CD4-positive, alpha-beta T cell treated with Interleukin-15 for 1 hour (primary cell): ENCODE measurements around the gene GULP1.
"Not testable (repeated sequence)": the region's sequence is repeated elsewhere in the genome, so short reads cannot be mapped to it uniquely, and the experiment has no call there.

ENCODE experiments used
- DNase-seq: peaks from one replicate; pipeline ENCODE4 v3.0.0-alpha.2; 2020

The GULP1 gene

DNA sequence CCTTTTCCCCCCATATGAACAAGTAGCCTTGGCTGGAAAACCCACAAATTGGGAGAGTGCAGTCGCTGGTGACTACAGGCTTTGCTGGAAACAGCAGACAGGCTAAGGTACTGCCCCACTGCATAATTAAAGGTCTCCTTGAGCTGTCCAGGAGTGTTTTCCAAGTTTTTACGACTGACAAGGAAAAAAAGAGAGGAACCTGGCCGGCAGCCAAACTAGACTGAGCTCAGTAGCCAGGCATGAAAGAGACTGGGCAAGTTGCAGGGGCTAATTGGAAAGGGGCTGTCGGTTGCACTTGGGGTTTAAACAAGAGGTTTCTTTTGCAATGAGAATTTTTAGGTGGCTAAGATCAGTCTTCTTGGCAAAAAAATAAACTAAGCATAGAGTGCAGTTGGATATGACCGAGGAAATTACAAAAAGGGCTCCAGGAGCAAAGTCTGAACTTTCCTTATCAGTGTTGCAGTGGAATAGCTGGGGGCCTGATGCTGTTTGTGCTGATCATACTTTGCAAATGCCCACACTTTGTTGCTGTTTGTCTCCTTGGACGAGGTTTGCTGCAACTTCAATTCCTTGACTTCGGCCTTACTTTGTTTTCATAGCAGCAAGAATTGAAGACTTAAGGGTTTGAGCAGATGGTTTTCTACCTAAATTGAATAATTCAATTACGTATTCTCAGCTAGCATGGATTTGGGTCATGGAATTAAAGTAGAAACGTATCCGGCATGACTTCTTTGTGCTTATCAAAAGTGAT lies 2.1 kb downstream of the GULP1 start:
- no peak for DNase-seq

DNA sequence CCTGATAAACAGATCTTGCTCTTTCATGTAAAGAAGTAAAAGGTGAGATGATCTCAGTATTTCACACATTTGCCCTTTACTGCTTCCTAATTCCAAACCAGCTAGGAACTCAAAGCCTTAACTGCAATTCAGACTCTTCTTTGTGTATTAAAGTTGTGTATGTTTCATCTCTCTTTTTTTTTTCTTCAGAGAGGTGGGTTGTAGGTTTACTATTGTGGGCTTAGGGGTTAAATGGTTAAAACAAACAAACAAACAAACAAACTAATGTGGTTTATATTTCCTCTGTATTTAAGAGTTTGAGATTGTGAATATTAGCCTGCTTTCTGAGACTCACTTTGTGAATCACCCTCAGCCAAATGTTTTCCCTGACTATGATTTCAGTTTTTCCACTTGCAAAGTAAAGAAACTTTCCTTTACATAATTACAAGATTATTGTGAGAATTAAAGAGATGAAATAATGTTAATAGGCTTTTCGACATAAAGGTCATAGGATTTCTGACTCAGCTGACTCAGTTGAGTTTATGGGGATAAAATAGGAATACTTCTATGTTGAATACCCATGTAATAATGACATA lies 2.8 kb downstream of the GULP1 start:
- DNase-seq: no peak

DNA sequence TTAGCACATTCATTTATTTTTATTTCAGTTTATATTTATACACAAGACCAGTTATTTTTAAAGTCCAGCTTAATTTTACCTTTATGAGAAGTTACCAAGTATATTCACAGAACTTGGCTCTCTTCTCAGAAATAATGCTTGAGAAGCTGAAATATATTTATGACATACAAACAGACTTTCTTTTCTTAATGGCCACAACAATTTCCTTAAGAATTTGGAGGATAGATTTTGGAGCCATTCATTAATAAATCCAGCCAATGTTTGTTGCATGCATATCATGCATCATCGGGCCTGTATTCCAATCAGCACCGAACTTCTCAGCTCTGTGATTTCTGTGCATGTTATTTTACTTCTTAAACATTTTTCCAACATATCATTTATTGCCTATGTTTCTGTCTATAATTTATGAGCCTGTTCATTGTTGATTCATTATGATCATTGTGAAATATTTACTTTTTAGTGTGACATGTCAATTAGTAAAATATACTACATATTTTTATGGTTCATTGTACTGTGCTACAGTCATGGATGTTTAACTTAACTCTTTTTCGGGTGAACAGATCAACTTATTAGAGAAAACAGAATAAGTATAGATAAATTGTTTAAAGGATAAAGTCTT lies 3.5 kb downstream of the GULP1 start:
- DNase-seq: no peak

DNA sequence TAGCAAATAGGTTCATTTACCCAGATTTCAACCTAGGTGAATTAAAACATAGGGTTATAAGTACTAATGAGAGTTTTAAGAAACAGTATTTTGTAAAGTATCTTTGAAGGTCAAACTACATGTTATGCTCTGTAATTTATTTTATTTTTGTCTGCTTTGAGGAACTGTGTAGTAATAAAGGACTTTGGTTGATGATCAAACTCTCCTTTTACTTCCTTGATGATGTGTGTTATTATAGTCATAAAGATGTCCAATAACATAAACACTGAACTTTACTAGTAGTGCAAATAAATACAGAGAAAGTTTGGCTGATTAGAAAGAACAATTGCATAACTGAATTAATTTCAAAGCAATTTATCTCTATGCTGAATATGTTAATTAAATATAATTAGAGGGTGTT lies 6.3 kb downstream of the GULP1 start:
- no peak for DNase-seq

DNA sequence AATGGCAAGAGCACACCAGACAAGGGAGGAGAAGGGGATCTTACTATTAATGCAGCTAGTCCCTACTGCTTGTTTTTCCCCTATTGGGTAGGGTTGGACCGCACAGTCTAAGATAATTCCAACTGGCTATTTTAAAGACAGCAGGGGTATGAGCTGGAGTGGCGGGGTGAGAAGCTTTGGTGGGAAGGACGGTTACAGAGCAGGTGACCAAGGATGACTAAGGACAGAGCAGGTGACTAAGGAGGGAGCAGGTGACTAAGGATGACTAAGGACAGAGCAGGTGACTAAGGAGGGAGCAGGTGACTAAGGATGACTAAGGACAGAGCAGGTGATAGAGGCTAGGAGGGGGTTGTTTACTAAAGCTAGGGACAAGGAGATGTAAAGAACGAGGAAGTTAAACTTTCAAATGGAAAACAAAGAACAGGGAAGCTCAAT lies 7.3 kb downstream of the GULP1 start:
- DNase-seq: not testable (repeated sequence)

DNA sequence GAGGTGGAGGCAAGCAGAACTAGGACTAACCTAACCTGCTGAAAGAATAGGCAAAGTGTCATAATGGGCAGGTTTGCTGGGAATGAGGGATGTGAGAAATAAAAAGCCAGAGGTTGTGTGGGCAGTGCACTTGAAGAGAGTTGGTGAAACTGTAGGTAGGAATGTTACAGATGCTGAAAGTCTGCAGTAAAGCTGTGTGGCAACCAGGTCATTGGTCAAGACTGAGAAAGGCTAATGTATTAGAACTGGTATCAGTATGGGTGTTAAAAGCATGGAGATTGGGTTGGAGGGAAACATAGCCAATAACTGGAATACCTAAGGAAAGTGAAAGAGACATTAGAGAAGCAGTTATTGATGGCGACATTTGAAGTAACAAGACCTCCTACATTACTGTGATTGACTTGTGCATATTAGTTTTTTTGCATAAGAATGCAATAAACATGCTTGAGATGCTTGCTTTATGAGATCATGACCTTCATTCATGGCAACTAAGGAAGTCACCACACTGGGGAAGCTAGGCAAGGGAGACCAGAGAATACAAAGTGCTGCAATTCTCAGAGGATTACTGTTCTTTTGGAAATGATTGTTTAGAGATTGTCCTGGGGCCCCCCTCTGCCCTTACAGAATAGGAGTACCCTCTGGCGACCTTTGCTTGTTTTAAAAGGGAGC lies 11.8 kb downstream of the GULP1 start:
- no peak for DNase-seq

DNA sequence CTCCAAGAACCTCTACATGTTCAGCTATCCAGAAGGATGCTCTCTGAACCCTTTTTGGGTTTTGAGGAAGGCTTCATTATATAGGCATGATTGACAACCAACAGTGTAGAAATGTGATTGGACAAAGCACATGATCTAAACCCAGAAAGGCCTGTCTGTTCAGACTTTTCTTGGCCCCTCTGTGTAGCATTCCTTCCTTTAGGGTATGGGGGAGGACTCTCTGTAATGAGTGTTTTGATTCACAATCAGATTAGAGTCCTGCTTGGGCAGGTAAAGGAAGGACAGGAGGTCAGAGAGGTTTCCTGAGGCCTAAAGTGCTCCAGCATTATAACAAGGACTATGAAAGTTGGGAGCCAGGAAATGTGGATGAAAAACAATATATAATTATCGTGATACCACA lies 13.6 kb downstream of the GULP1 start:
- DNase-seq: no peak

DNA sequence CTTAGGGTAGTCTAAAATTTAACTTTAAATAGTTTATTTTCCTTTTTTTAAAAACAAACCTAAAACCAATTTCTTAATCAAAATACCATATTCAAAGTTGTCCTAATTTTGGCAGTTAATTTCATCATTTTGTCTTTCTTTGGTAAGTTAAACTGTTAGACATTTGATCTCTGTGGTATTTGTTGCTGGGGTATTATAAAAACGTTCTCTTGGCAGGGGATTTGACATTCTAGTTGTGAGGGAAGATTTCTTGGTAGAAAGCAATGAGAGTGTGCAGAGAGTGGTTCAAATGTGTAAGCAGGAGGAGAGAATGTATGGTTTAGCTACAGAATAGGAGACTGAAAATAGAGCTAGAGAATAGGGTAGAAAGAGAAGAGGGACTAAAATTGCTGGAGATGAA lies 14.6 kb downstream of the GULP1 start:
- DNase-seq: no peak

DNA sequence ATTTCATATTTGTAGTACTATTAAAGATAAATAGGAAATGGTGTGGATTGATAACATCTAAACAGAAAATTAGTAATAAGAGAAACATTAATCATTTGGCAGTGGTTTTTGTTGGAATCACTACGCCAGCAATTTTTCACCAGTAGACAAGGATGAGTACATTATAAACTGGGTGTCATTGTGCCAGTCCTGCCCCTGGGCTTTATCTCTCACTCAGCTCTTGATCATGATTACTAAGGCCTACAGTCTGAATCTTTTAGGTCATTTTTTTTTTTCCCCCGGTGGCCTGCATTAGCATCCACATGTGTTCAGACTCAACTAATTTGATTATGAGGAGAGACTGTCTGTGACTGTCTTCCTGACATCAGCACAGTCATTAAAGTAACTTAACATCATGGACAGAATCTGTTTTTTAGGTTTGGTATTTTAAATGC lies 16.2 kb downstream of the GULP1 start:
- no peak for DNase-seq

DNA sequence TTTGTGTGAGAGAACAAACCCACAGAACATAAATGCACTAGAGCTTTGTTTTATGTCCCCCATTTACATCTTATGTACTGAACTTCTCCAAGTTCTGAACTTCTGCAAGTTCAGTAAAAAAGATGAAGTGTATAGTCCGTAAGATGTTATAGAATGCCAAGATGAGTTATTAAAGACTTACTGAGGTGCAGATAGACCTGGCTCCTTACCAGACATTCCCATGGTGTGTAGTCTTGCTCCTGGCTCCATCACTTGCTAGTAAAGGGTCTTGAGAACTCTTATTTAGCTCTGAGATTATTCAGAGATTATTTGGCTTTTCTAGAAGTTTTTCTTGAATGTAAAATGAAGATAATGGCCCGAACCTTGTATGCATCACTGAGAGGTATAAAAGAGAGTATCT lies 16.8 kb downstream of the GULP1 start:
- DNase-seq: no peak

DNA sequence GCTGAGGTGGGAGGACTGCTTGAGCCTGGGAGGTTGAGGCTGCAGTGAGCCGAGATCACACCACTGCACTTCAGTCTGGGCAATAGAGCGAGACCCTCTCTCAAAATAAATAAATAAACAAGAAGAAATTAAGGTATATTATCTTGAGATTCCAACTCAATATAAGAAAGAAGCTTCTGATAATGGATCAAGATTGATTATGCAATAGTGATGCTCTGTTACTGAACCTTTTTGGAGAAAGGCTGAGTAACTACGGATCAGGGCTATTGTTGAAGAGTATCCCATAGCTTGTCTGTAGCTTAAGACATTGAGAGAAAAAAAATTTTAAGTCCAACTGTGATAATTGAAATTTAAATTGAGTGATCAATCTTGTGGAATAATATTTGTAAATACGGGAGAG lies 17.7 kb downstream of the GULP1 start:
- no peak for DNase-seq

DNA sequence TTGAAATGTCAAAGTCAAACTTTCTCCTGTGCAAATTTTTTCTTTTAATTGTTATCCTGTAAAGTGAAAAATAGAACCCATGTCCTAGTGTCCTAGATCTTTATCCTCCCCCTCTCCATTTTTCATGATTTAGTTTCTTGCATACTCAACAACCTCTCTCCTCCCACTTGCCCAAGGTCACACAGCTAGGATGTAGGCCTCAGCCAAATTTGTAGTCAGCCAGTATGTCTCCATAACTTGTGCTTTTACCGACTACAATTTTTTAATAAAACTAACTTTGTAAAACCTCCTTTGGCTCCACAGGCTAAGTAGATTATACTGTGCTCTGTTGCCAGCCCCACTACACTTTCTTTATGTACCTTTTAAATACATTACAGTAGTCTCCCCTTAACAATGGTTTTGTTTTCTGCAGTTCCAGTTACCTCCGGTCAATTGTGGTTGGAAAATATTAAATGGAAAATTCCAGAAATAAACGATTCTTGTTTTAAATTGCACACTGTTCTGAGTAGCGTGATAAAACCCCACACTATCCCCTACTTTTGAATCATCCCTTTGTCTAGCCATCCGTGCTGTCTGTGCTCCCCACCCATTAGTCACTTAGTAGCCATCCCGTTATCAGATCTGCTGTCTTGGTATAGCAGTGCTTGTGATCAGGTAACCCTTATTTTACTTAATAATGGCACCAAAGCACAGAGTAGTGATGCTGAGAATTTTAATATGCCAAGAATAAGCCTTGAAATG lies 22.8 kb downstream of the GULP1 start:
- no peak for DNase-seq

DNA sequence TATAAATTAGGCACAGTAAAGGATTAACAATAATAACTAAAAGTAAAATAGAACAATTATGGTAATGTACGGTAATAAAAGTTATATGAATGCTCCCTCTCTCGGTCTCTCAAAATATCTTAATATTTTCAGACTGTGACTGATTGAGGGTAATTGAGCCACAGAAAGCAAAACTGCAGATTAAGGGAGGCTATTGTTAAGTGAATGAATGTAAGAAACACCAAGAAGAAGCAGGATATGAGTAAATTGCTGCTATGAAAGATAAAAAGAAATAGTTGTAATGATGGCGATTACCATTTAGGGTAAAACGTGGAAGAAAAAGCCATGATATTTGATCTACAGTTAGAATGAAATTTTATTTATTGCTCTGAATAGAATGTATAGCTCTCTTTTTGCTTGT lies 24.1 kb downstream of the GULP1 start:
- DNase-seq: no peak

DNA sequence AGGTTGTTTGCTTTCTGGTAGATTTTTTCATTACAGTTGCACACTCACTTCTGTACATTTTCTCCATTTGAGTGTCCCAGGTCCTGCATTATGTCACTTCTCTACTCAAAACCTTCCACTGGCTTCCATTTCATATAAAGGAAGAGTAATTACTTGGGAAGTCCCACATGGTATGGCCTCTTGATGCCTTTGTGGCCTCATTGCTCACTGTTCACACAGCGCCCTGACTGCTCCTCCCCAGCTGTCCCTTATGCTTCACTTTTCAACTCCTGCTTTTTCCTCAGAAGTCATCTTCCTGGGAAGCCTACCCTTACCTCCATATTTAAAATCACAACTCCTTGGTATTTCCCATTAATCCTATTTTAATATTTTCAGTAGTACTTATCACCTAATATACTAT lies 24.7 kb downstream of the GULP1 start:
- no peak for DNase-seq

DNA sequence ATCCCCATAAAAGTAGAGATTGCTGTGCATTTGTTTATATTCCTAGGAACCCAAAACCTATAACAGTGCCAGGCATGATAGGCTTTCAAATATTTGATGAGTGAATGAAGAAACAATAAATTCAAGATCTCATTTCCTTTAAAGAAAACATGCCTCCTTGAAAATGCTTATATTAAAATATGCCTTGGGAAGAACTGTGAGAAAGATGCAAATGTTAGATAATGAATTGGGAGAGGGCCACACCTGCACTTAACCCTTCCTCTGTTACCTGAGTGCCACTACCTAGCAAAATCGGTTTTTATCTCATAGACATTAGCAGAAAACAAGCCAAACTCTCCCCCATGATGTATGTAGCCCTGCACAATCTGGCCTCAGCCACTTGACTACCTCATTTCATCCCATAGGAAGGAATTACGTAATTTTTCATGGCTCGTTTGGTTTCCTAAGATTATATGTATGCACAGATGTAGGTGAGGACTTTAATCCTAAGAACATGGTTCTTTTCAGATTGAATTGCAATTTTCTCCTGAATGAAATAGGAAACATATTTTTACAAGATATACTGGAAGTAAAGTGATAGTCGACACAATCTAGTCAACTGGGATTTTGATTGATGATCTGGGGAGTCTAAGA lies 25.2 kb downstream of the GULP1 start:
- DNase-seq: no peak

DNA sequence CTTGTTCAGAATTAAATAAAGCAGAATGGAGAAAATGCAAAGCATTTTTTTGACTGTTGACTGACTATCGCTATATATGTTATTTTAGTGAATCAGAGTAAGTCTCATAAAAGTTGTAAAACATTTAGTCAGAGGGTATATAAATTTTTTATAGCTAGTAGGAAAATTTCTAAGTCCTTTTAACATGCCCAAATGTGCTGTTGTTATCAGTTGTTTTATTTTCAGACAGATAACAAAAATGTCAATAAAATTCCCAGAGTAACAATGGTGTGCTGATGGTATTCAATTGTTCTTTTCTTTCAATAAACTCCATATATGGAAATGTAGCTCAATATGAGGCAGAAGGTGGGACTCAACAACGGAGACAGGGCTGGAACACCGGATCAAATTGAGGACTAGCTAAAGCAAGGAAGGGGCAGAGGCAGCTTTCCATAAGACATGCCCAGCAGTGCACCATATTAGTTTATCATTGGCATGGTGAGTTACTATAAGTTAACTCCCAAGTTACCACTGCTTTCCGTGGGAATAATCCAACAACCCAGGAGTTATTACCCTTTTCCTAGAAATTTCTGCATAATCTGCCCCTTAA lies 26.6 kb downstream of the GULP1 start:
- DNase-seq: no peak

DNA sequence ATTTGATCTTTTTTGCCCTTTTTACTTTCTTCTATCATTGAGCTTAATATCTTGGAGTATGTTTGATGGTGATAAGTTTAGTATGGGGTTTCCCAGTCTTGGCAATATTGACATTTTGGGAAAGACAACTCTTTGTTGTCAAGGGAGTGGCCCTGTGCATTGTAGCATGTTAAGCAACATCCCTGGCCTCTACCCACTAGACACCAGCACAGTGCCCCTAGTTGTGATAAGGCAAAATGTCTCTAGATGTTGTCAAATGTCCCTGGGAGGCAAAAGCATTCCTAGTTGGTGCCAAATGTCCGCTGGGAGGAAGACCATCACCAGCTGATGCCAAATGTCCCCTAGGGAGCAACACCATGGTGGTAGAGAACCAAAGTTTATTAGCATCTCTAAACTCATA lies 28.2 kb downstream of the GULP1 start:
- DNase-seq: no peak

DNA sequence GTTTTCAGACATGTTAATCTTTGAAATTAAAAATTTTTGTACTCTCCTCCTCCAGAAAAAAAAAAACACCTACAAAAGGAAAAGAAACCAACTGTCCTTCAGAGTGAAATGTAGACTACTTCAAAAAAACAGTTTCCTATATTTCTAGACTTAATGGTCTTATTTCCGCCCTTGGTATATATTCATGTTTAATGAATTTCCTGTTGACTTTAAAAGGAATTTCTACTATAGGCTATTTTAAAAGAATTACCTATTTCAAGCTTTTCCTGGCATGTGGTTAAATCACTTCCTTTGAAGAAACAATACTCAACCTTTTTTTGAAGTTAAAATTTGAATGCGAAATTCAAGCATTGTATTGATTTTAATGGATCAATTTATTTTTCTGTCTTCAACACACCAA lies 29.2 kb downstream of the GULP1 start:
- DNase-seq: no peak

DNA sequence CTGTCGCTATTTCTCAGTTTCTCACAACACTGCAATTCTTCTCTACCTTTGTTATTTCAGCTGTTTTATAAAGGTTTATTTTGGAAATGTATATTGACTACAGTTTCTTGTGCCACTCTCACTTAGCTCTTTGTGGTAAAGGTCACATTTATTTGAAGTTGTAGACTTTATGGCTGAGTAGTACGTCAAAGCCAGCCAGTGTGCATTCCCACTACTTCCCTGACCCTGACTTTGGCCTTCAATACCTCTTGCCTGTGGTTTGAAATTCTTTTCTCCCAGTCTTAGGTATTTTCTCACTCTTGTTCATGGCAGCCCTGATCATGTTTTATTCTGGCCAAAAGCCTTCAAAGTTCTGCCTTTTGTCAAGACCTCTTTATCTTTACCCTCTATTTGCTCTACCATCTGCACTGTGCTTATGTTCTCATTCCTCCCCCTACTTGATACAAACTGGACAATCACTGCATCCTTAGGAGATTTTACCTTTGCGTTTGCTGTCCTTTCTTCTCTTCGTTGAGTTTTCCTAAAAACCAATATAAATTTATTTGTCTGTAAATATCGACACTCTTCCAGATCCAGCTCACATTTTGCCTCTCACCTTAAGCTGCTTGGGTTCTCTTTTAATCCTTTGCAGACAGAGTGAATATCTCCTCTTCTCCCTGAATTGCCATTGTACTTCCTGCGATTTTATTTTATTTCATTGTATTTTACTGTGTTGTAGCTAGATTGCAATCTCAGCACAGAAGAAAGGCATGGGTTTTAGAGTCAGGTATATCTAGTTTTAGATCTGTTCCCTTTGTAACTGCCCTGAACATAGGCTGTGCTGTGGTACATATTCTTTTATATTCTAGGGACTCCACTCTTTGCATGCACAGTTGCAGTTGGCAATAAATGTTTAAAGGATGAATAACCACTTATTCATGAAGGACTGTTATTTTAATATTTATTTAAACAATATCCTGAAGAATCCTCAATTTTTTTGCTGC lies 31.2 kb downstream of the GULP1 start:
- DNase-seq: no peak

DNA sequence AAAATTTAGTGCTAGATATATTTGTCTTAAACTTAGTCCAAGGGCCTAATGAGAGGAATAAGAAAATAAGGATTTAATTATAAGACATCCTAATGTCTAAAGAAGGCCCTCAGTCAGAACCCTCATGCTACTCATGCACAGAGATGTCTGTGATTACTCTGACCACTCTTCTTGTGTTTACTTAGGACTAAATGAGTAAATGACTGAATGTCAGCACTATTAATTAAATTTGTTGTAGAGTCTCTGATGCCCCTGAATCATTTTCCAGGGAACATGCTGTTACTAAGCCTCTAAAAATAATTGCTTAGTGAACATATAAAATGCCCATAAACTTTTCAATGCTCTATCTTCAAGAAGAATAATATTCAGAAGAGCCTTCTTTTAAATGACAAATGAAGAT lies 32.4 kb downstream of the GULP1 start:
- no peak for DNase-seq

DNA sequence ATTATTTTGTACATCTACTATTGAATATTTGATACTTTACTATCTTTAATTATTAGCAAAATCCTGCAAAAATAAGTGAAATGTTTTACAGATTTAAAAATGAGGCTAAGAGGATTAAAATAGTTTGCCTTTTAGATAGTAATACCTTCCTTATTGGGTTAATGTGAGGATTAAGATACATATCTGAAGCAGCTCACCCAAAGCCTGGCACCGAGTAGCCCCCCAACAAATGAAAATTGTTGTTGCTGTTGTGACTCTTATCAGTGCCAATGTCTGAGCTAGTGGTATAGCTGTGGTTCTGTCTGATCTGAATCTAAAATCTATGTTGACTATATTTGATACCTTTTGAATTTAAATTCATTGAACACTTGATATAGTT lies 34.6 kb downstream of the GULP1 start:
- no peak for DNase-seq
